Mesenchymal stem cell (in vitro differentiated cells and primary cell): Measurements from ENCODE around the gene PCDHB5.
"Not testable (repeated sequence)": the region's sequence is repeated elsewhere in the genome, so short reads cannot be mapped to it uniquely, and the experiment has no call there.

ENCODE experiments used
- DNase-seq: peaks from one replicate; pipeline ENCODE4 v3.0.0-alpha.2; 2013
- H2AFZ ChIP-seq: one replicate; pipeline ENCODE4 v1.6.1; 2013; ENCODE audit warnings: low read depth, mild to moderate bottlenecking, control low read depth, inconsistent platforms, low read length, moderate library complexity
- H2AK5ac ChIP-seq: 2 replicates; pipeline ENCODE4 v1.6.1; 2013; ENCODE audit warnings: low read length, moderate library complexity, mild to moderate bottlenecking, inconsistent platforms; ENCODE audit not compliant: severe bottlenecking
- H2BK120ac ChIP-seq: one replicate; pipeline ENCODE4 v1.6.1; 2013; ENCODE audit warnings: low read depth, mild to moderate bottlenecking, inconsistent platforms, low read length, moderate library complexity
- H2BK12ac ChIP-seq, 2 experiments: one replicate each; pipeline ENCODE4 v1.6.1; 2013; ENCODE audit warnings: inconsistent platforms in 2 of 2, low read length in 2 of 2, mild to moderate bottlenecking in 2 of 2, moderate library complexity in 2 of 2, control low read depth in 1 of 2
- H2BK15ac ChIP-seq: one replicate; pipeline ENCODE4 v1.6.1; 2013; ENCODE audit warnings: mild to moderate bottlenecking, low read depth, inconsistent platforms; ENCODE audit not compliant: poor library complexity, severe bottlenecking
- H2BK5ac ChIP-seq: 2 replicates; pipeline ENCODE4 v1.6.1; 2013; ENCODE audit warnings: low read depth, mild to moderate bottlenecking, low read length, control low read depth, inconsistent platforms; ENCODE audit not compliant: poor library complexity, severe bottlenecking
- H3K14ac ChIP-seq, 2 experiments: one replicate each; pipeline ENCODE4 v1.6.1; 2013; ENCODE audit warnings: inconsistent platforms in 2 of 2, low read length in 2 of 2, control low read depth in 1 of 2, mild to moderate bottlenecking in 1 of 2, moderate library complexity in 1 of 2
- H3K18ac ChIP-seq, 2 experiments: one replicate each; pipeline ENCODE4 v1.6.1; 2013; ENCODE audit warnings: inconsistent platforms in 2 of 2, low read length in 2 of 2, control low read depth in 1 of 2, low read depth in 1 of 2, mild to moderate bottlenecking in 1 of 2
- H3K23ac ChIP-seq, 2 experiments: one replicate each; pipeline ENCODE4 v1.6.1; 2013; ENCODE audit warnings: inconsistent platforms in 2 of 2, low read length in 2 of 2, mild to moderate bottlenecking in 2 of 2, moderate library complexity in 2 of 2, control low read depth in 1 of 2
- H3K27ac ChIP-seq: 2 replicates; pipeline ENCODE4 v1.5.1; 2013; ENCODE audit warnings: mild to moderate bottlenecking, moderate library complexity, low read length, control low read depth, inconsistent platforms; ENCODE audit not compliant: poor library complexity, severe bottlenecking
- H3K27me3 ChIP-seq, 2 experiments: 2 replicates each; pipeline versions ENCODE4 v1.6.1 to v1.7.0; 2013; ENCODE audit warnings: low read length in 2 of 2, mild to moderate bottlenecking in 2 of 2, moderate library complexity in 2 of 2, control low read depth in 1 of 2, inconsistent platforms in 1 of 2; ENCODE audit not compliant: control insufficient read depth in 1 of 2, insufficient read depth in 1 of 2
- H3K36me3 ChIP-seq, 2 experiments: 2 replicates each; pipeline versions ENCODE4 v1.6.1 to v1.7.0; 2013; ENCODE audit warnings: low read length in 2 of 2, control low read depth in 1 of 2, inconsistent platforms in 1 of 2, low read depth in 1 of 2, mild to moderate bottlenecking in 1 of 2; ENCODE audit not compliant: insufficient read depth in 2 of 2, control insufficient read depth in 1 of 2
- H3K4ac ChIP-seq, 2 experiments: one replicate each; pipeline ENCODE4 v1.6.1; 2013; ENCODE audit warnings: inconsistent platforms in 2 of 2, low read length in 2 of 2, mild to moderate bottlenecking in 2 of 2, moderate library complexity in 2 of 2, control low read depth in 1 of 2, low read depth in 1 of 2
- H3K4me1 ChIP-seq: 2 replicates; pipeline ENCODE4 v1.6.1; 2013; ENCODE audit warnings: low read depth, low read length, control low read depth; ENCODE audit not compliant: control insufficient read depth, insufficient read depth
- H3K4me2 ChIP-seq: 2 replicates; pipeline ENCODE4 v1.6.1; 2013; ENCODE audit warnings: low read length, mild to moderate bottlenecking, inconsistent platforms; ENCODE audit not compliant: poor library complexity, severe bottlenecking
- H3K4me3 ChIP-seq, 2 experiments: 2 replicates each; pipeline versions ENCODE4 v1.5.1 to v1.7.0; 2013; ENCODE audit warnings: low read length in 2 of 2, mild to moderate bottlenecking in 2 of 2, control low read depth in 1 of 2, low read depth in 1 of 2; ENCODE audit not compliant: insufficient read depth in 1 of 2
- H3K79me1 ChIP-seq: replicated peaks from 2 replicates; pipeline ENCODE4 v1.6.1; 2013; ENCODE audit warnings: mild to moderate bottlenecking, control low read depth, low read length, inconsistent platforms; ENCODE audit not compliant: poor library complexity, severe bottlenecking
- H3K9ac ChIP-seq: 2 replicates; pipeline ENCODE4 v1.7.0; 2013; ENCODE audit warnings: mild to moderate bottlenecking, low read length, moderate library complexity
- H3K9me3 ChIP-seq: 2 replicates; pipeline ENCODE4 v1.7.0; 2013; ENCODE audit warnings: mild to moderate bottlenecking, low read length; ENCODE audit not compliant: control insufficient read depth
- H4K8ac ChIP-seq: one replicate; pipeline ENCODE4 v1.6.1; 2013; ENCODE audit warnings: inconsistent platforms, mild to moderate bottlenecking, low read length, moderate library complexity
- H4K91ac ChIP-seq: one replicate; pipeline ENCODE4 v1.6.1; 2013; ENCODE audit warnings: mild to moderate bottlenecking, low read length, inconsistent platforms
- WGBS: methylation state at CpG from one replicate; pipeline ENCODE4 v1.1.7; 2013; ENCODE audit warnings: mixed read lengths; 5-methylcytosine and 5-hydroxymethylcytosine counted together

PCDHB5 gene

DNA sequence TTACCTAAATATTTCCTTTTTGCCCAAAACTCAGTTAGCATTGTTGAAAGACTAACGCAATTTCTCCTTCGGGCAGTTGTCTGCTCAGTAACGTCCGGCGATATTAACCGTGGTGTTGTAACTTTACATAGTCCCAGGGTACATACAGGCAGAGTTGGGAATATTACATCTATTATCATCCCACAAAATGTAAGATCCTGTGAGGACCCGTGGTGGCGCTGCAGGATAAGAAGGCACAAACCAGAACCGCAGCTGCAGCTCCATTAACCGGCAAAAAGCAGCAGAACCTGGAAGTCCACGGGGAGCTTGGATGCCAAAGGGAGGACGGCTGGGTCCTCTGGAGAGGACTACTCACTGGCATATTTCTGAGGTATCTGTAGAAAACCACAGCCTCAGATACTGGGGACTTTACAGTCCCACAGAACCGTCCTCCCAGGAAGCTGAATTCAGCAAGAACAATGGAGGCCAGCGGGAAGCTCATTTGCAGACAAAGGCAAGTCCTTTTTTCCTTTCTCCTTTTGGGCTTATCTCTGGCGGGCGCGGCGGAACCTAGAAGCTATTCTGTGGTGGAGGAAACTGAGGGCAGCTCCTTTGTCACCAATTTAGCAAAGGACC, 42.7 kb downstream of the PCDHB5 start, which contains the start of gene PCDHB8:
PCDHB8 (plus strand) TSS at position 214 of the 615 bp plus-strand sequence; CDS start at position 459, 245 bp downstream.
- not testable (repeated sequence) for H4K91ac ChIP-seq, H2AFZ ChIP-seq, H3K4me3 ChIP-seq, DNase-seq, H3K36me3 ChIP-seq, H3K9ac ChIP-seq, H3K4me2 ChIP-seq, H3K4ac ChIP-seq, H2BK5ac ChIP-seq, H2BK120ac ChIP-seq, H2AK5ac ChIP-seq, H3K27me3 ChIP-seq, H2BK15ac ChIP-seq, H3K23ac ChIP-seq, H4K8ac ChIP-seq, H3K14ac ChIP-seq, H3K18ac ChIP-seq, H3K4me1 ChIP-seq, H3K79me1 ChIP-seq, H3K27ac ChIP-seq, H2BK12ac ChIP-seq
- WGBS = 78% methylated on average over 11 of the region's 18 CpGs
- H3K9me3 ChIP-seq = peaks cover 70% of the 10 kb centered on the region

DNA sequence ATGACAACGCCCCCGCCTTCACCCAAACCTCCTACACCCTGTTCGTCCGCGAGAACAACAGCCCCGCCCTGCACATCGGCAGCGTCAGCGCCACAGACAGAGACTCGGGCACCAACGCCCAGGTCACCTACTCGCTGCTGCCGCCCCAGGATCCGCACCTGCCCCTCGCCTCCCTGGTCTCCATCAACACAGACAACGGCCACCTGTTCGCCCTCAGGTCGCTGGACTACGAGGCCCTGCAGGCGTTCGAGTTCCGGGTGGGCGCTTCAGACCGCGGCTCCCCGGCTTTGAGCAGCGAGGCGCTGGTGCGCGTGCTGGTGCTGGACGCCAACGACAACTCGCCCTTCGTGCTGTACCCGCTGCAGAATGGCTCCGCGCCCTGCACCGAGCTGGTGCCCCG, 44.4 kb downstream of the PCDHB5 start:
- not testable (repeated sequence) for H3K27me3 ChIP-seq, H4K8ac ChIP-seq, H3K9ac ChIP-seq, H3K4me1 ChIP-seq, H3K36me3 ChIP-seq, H2BK15ac ChIP-seq, DNase-seq, H3K4ac ChIP-seq, H3K14ac ChIP-seq, H2AFZ ChIP-seq, H4K91ac ChIP-seq, H2BK12ac ChIP-seq, H3K79me1 ChIP-seq, H2AK5ac ChIP-seq, H3K4me2 ChIP-seq, H3K23ac ChIP-seq, H2BK120ac ChIP-seq, H3K4me3 ChIP-seq, H3K18ac ChIP-seq, H3K27ac ChIP-seq, H2BK5ac ChIP-seq
- 90% methylated on average over 2 of the region's 39 CpGs for WGBS
- peaks cover 71% of the 10 kb centered on the region for H3K9me3 ChIP-seq

DNA sequence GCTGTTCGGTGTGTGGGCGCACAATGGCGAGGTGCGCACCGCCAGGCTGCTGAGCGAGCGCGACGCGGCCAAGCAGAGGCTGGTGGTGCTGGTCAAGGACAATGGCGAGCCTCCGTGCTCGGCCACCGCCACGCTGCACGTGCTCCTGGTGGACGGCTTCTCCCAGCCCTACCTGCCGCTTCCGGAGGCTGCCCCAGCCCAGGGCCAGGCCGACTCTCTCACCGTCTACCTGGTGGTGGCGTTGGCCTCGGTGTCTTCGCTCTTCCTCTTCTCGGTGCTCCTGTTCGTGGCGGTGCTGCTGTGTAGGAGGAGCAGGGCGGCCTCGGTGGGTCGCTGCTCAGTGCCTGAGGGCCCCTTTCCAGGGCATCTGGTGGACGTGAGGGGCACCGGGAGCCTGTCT, 44.9 kb downstream of the PCDHB5 start:
- H2BK5ac ChIP-seq = not testable (repeated sequence)
- WGBS = 82% methylated on average over 20 of the region's 32 CpGs

GRCh38 chr5:141180313-141180712, 45.3 kb downstream of the PCDHB5 start:
- Histone ChIP-seq H3K14ac (no peak overlapping the region), H3K79me1 (no peaks in the 10 kb centered on the region)
- WGBS = no CpG with 5 or more reads among the region's 1 CpG

More for the DNA sequence above, 44.9 kb downstream of the PCDHB5 start:
- H2AK5ac ChIP-seq, H3K27ac ChIP-seq, H2BK120ac ChIP-seq, DNase-seq, H3K27me3 ChIP-seq, H3K4me1 ChIP-seq, H3K14ac ChIP-seq, H3K4me3 ChIP-seq, H3K79me1 ChIP-seq, H3K9ac ChIP-seq, H3K4ac ChIP-seq, H2BK15ac ChIP-seq, H4K8ac ChIP-seq, H3K4me2 ChIP-seq, H3K23ac ChIP-seq, H3K36me3 ChIP-seq, H4K91ac ChIP-seq, H2BK12ac ChIP-seq, H3K18ac ChIP-seq, H2AFZ ChIP-seq: not testable (repeated sequence)
- peaks cover 72% of the 10 kb centered on the region for H3K9me3 ChIP-seq

More at GRCh38 chr5:141180313-141180712, 45.3 kb downstream of the PCDHB5 start:
- Histone ChIP-seq H3K4me3 (no peak overlapping the region), H3K9me3 (peaks cover 68% of the 10 kb centered on the region), H2AK5ac (no peak overlapping the region), H3K4me2 (no peak overlapping the region), H4K8ac (no peak overlapping the region), H2BK12ac (no peak overlapping the region), H3K27ac (no peak overlapping the region), H3K36me3 (no peaks in the 10 kb centered on the region), H3K4me1 (no peaks in the 10 kb centered on the region), H3K9ac (no peak overlapping the region), H3K23ac (no peak overlapping the region), H3K27me3 (no peaks in the 10 kb centered on the region), H2BK15ac (no peak overlapping the region), H4K91ac (no peak overlapping the region), H3K18ac (no peak overlapping the region), H2BK120ac (no peak overlapping the region), H2AFZ (no peak overlapping the region), H2BK5ac (no peak overlapping the region), H3K4ac (no peak overlapping the region)
- DNase-seq = no peak
